Dedifferentiated amniotic fluid mesenchymal stem cell (primary cell): Measurements from ENCODE around the gene PIK3CA.
"Not testable (repeated sequence)": the region's sequence is repeated elsewhere in the genome, so short reads cannot be mapped to it uniquely, and the experiment has no call there.

Source experiments
- DNase-seq: peaks from one replicate; pipeline ENCODE4 v3.0.0-alpha.2; 2016; ENCODE audit errors: extremely low spot score

Gene PIK3CA

GRCh38 chr3:179147873-179148615 is at the start of gene PIK3CA:
PIK3CA (plus strand) TSS chr3:179148357; CDS start chr3:179198826, 50,469 bp downstream.
- DNase-seq, result peak; percentile 98

- DNase-seq, result peak; percentile 50
Measured at GRCh38 chr3:179098388-179099077, 49.6 kb upstream of the PIK3CA start.

GRCh38 chr3:179100652-179101051 is 47.5 kb upstream of the PIK3CA start:
- no peak for DNase-seq

- DNase-seq, result no peak
Measured at GRCh38 chr3:179105881-179106280, 42.3 kb upstream of the PIK3CA start.

GRCh38 chr3:179107617-179108016 is 40.5 kb upstream of the PIK3CA start:
- no peak for DNase-seq

- DNase-seq, result peak; percentile 67
Measured at GRCh38 chr3:179108086-179108485, 40.1 kb upstream of the PIK3CA start.

- peak; percentile 78 for DNase-seq
Measured at GRCh38 chr3:179113903-179114302, 34.3 kb upstream of the PIK3CA start.

GRCh38 chr3:179115444-179115843 is 32.7 kb upstream of the PIK3CA start:
- DNase-seq, result peak; percentile 22

GRCh38 chr3:179116816-179117215 is 31.3 kb upstream of the PIK3CA start:
- DNase-seq, result no peak

- DNase-seq, result not testable (repeated sequence)
Measured at GRCh38 chr3:179132191-179132890, 15.8 kb upstream of the PIK3CA start.

GRCh38 chr3:179133575-179133974 is 14.6 kb upstream of the PIK3CA start:
- no peak for DNase-seq

- no peak for DNase-seq
Measured at GRCh38 chr3:179136195-179136594, 12.0 kb upstream of the PIK3CA start.

GRCh38 chr3:179141890-179142289 is 6.3 kb upstream of the PIK3CA start:
- no peak for DNase-seq

- peak; percentile 77 for DNase-seq
Measured at GRCh38 chr3:179146911-179147513, 1.1 kb upstream of the PIK3CA start.

GRCh38 chr3:179147514-179147872 is 664 bp upstream of the PIK3CA start:
- DNase-seq, result peak; percentile 37

- peak; percentile 33 for DNase-seq
Measured at GRCh38 chr3:179148616-179149405, 654 bp downstream of the PIK3CA start.

- DNase-seq, result no peak
Measured at GRCh38 chr3:179149406-179149867, 1.3 kb downstream of the PIK3CA start.

GRCh38 chr3:179149951-179150350 is 1.8 kb downstream of the PIK3CA start:
- no peak for DNase-seq

GRCh38 chr3:179150610-179151009 is 2.5 kb downstream of the PIK3CA start:
- no peak for DNase-seq

GRCh38 chr3:179151474-179151873 is 3.3 kb downstream of the PIK3CA start:
- DNase-seq, result no peak

GRCh38 chr3:179156170-179156569 is 8.0 kb downstream of the PIK3CA start:
- DNase-seq, result no peak
